ENCODE measurements around the gene SEPTIN5.

The SEPTIN5 gene

GRCh38 chr22:19733755-19734154, 19.5 kb downstream of the SEPTIN5 start:
- DNase-seq (ENCODE audit: low spot score), result no peak

- DNase-seq (ENCODE audit: low spot score), result no peak
These were observed 19.9 kb downstream of the SEPTIN5 start for GRCh38 chr22:19734163-19734562.

- no peak for DNase-seq (ENCODE audit: low spot score)
These were observed 20.6 kb downstream of the SEPTIN5 start for GRCh38 chr22:19734837-19735382.

- DNase-seq (ENCODE audit: low spot score), result no peak
These were observed 21.6 kb downstream of the SEPTIN5 start for GRCh38 chr22:19735665-19736510.

- DNase-seq (ENCODE audit: low spot score), result no peak
These were observed 23.8 kb downstream of the SEPTIN5 start for GRCh38 chr22:19737846-19738663.

- no peak for DNase-seq (ENCODE audit: low spot score)
These were observed 24.6 kb downstream of the SEPTIN5 start for GRCh38 chr22:19738664-19739447.

- no peak for DNase-seq (ENCODE audit: low spot score)
These were observed 25.2 kb downstream of the SEPTIN5 start for GRCh38 chr22:19739448-19739895.

GRCh38 chr22:19739911-19740449, 25.7 kb downstream of the SEPTIN5 start:
- no peak for DNase-seq (ENCODE audit: low spot score)

- DNase-seq (ENCODE audit: low spot score), result no peak
These were observed 26.3 kb downstream of the SEPTIN5 start for GRCh38 chr22:19740586-19740985.

GRCh38 chr22:19741053-19741452, 26.8 kb downstream of the SEPTIN5 start:
- no peak for DNase-seq (ENCODE audit: low spot score)

- no peak for DNase-seq (ENCODE audit: low spot score)
These were observed 28.1 kb downstream of the SEPTIN5 start for GRCh38 chr22:19742160-19743066.

- DNase-seq (ENCODE audit: low spot score), result no peak
These were observed 28.8 kb downstream of the SEPTIN5 start for GRCh38 chr22:19743081-19743480.

GRCh38 chr22:19743651-19744050, 29.3 kb downstream of the SEPTIN5 start:
- DNase-seq (ENCODE audit: low spot score), result no peak

GRCh38 chr22:19744350-19745006, 30.2 kb downstream of the SEPTIN5 start:
- no peak for DNase-seq (ENCODE audit: low spot score)

- no peak for DNase-seq (ENCODE audit: low spot score)
These were observed 31.1 kb downstream of the SEPTIN5 start for GRCh38 chr22:19745155-19746101.

GRCh38 chr22:19746726-19747125, 32.4 kb downstream of the SEPTIN5 start:
- DNase-seq (ENCODE audit: low spot score), result no peak

GRCh38 chr22:19747551-19747950, 33.2 kb downstream of the SEPTIN5 start:
- DNase-seq (ENCODE audit: low spot score), result no peak

- DNase-seq (ENCODE audit: low spot score), result no peak
These were observed 33.8 kb downstream of the SEPTIN5 start for GRCh38 chr22:19748139-19748538.

Data from HuH-7.5 (cell line).